Central memory CD8-positive, alpha-beta T cell (primary cell): ENCODE data around the gene SLC1A7.

Experiments used
- ATAC-seq: fragments of 150-1000 bp; cut with Tn5 transposase; replicated peaks from 2 replicates; pipeline ENCODE4 v1.10.0; 2022; ENCODE audit warnings: mild to moderate bottlenecking, moderate FRiP score, moderate number of reproducible peaks; ENCODE audit not compliant: poor library complexity, severe bottlenecking; ENCODE audit errors: extremely low read depth
- DNase-seq, 2 donors: peaks; one replicate each; pipeline ENCODE4 v3.0.0; 2021; ENCODE audit warnings: low spot score in 2 of 2
- H3K27ac Mint-ChIP-seq: one replicate; pipeline ENCODE4 v1.8.0; 2022; ENCODE audit warnings: low read depth, mild to moderate bottlenecking, moderate library complexity, mixed read lengths
- H3K27me3 Mint-ChIP-seq: one replicate; pipeline ENCODE4 v1.8.0; 2022; ENCODE audit warnings: mixed read lengths
- H3K36me3 Mint-ChIP-seq: one replicate; pipeline ENCODE4 v1.8.0; 2022; ENCODE audit warnings: mild to moderate bottlenecking, moderate library complexity, mixed read lengths; ENCODE audit not compliant: insufficient read depth
- H3K4me1 Mint-ChIP-seq: one replicate; pipeline ENCODE4 v1.8.0; 2022; ENCODE audit warnings: mixed read lengths
- H3K4me3 Mint-ChIP-seq: one replicate; pipeline ENCODE4 v1.8.0; 2022; ENCODE audit warnings: mild to moderate bottlenecking, moderate library complexity, mixed read lengths
- H3K9me3 Mint-ChIP-seq: one replicate; pipeline ENCODE4 v1.8.0; 2022; ENCODE audit warnings: mixed read lengths

Gene SLC1A7

DNA sequence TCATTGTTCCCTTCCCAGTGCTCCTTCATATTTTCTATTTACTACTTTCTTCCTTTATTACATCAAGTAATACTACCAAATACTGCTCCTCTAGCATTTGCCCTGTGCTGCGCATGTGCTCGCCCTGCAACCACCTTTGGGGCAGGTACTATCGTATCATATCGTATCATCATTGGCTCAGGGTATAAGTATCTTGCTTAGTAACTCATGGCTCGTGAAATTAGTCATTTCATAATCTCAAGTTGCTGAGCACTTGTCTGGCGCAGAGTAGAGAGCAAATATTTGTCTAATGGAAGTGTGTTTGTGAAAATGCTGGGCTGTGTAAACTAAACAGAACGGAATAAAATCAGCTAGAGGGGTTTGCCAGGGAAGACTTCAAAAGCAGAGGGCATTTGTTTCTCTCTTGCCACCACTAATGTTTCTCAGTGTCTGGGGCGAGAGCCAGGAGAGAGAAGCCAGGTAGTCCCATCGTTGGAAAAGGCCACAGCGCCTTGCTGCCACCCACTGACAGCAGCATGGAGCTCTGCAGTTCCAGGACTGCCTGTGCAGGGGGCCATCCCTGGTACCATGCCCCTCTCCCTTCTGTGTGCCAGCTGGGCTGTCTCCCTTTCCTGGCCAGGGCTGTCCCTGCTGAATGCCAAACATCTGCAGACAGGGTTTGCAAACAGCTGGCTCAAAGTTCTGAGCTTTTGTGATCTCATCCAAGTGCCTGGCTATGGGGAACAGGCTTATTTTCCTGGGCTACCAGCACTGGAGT is 34.2 kb upstream of the SLC1A7 start:
- no peak for DNase-seq
- no peak overlapping the region for H3K4me3 Mint-ChIP-seq
- no peaks in the 10 kb centered on the region for H3K9me3 Mint-ChIP-seq
- H3K36me3 Mint-ChIP-seq, result peaks cover 2% of the 10 kb centered on the region
- H3K27me3 Mint-ChIP-seq, result peaks cover 24% of the 10 kb centered on the region
- no peak overlapping the region for H3K27ac Mint-ChIP-seq
- ATAC-seq, result no peak
- H3K4me1 Mint-ChIP-seq, result peaks cover 7% of the 10 kb centered on the region

GRCh38 chr1:53174971-53175913 is 32.8 kb upstream of the SLC1A7 start:
- H3K9me3 Mint-ChIP-seq, result no peaks in the 10 kb centered on the region
- no peak for ATAC-seq
- peaks cover 24% of the 10 kb centered on the region for H3K27me3 Mint-ChIP-seq

GRCh38 chr1:53172426-53173128 is 30.1 kb upstream of the SLC1A7 start:
- Mint-ChIP-seq H3K27me3 (peaks cover 23% of the 10 kb centered on the region), H3K4me1 (peaks cover 7% of the 10 kb centered on the region), H3K36me3 (peaks cover 2% of the 10 kb centered on the region), H3K9me3 (no peaks in the 10 kb centered on the region), H3K27ac (peak overlapping the region; percentile 68), H3K4me3 (no peak overlapping the region)
- no peak for DNase-seq
- ATAC-seq, result peak; percentile 83

More at GRCh38 chr1:53174971-53175913, 32.8 kb upstream of the SLC1A7 start:
- Mint-ChIP-seq H3K27ac (no peak overlapping the region), H3K36me3 (peaks cover 2% of the 10 kb centered on the region), H3K4me3 (no peak overlapping the region), H3K4me1 (peaks cover 7% of the 10 kb centered on the region)
- DNase-seq, result no peak

DNA sequence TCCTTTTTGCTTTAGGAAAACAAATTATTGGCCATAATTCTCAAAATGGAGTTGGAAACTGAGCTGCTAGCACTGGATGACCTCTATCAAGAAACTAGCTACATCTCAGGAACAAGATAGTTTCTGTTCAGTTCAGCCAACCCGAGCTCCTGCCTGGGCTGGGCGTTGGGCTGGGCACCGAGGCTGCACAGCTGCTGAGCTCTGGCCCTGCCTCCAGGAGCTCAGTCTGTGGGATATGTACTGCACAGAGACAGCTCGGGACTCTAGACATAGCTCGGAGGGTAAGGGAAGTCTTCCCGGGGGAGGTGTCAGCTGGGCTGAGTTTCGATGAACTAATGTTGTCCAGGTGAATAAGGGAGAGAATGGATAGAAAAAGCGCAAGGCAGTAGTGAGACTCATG is 24.5 kb upstream of the SLC1A7 start:
- ATAC-seq (no peak), DNase-seq (no peak)
- no peaks in the 10 kb centered on the region for H3K4me1 Mint-ChIP-seq
- no peak overlapping the region for H3K27ac Mint-ChIP-seq
- H3K4me3 Mint-ChIP-seq, result no peak overlapping the region
- no peaks in the 10 kb centered on the region for H3K36me3 Mint-ChIP-seq
- no peaks in the 10 kb centered on the region for H3K9me3 Mint-ChIP-seq
- H3K27me3 Mint-ChIP-seq, result peaks cover 33% of the 10 kb centered on the region

GRCh38 chr1:53166366-53166765 is 23.9 kb upstream of the SLC1A7 start:
- H3K27ac Mint-ChIP-seq, result peak overlapping the region; percentile 13
- no peaks in the 10 kb centered on the region for H3K4me1 Mint-ChIP-seq
- H3K36me3 Mint-ChIP-seq, result no peaks in the 10 kb centered on the region
- no peaks in the 10 kb centered on the region for H3K9me3 Mint-ChIP-seq
- DNase-seq (no peak), ATAC-seq (no peak)
- no peak overlapping the region for H3K4me3 Mint-ChIP-seq
- peaks cover 33% of the 10 kb centered on the region for H3K27me3 Mint-ChIP-seq

DNA sequence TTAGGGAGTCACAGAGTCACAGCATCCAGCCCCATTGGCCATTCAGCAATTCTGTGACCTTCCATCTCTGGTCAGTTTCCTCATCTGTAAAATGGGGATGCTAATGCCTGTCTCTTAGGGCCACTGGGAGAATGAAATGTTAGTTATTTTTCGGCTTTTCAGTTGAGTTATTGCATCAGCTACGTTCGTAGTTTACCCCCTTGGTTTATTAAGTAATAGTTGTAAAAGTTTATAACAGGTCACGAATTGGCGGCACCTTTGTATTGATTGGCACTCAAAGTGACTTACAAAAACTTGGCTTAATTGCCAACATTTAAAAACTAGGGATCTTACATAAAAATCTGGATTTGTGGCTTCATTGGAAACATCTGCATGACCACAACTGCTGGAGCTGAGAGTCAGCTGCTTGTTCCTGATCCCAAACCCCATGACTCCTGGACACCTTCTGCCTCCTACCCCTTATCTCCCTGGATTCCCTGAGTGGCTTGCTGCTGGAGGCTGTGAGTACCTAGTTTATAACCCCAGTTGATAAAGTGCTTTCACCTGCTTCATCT is 23.0 kb upstream of the SLC1A7 start:
- H3K27me3 Mint-ChIP-seq, result peaks cover 33% of the 10 kb centered on the region
- no peaks in the 10 kb centered on the region for H3K9me3 Mint-ChIP-seq
- H3K36me3 Mint-ChIP-seq, result no peaks in the 10 kb centered on the region
- DNase-seq (no peak), ATAC-seq (no peak)
- no peak overlapping the region for H3K4me3 Mint-ChIP-seq
- H3K27ac Mint-ChIP-seq, result no peak overlapping the region
- no peaks in the 10 kb centered on the region for H3K4me1 Mint-ChIP-seq

- no peaks in the 10 kb centered on the region for H3K9me3 Mint-ChIP-seq
- no peak for DNase-seq
- no peak for ATAC-seq
- no peaks in the 10 kb centered on the region for H3K36me3 Mint-ChIP-seq
- H3K27ac Mint-ChIP-seq, result no peak overlapping the region
- peaks cover 33% of the 10 kb centered on the region for H3K27me3 Mint-ChIP-seq
- H3K4me3 Mint-ChIP-seq, result no peak overlapping the region
- H3K4me1 Mint-ChIP-seq, result no peaks in the 10 kb centered on the region
Observed at GRCh38 chr1:53163291-53163768, 20.9 kb upstream of the SLC1A7 start.

- DNase-seq (no peak), ATAC-seq (no peak)
- no peak overlapping the region for H3K27ac Mint-ChIP-seq
- H3K27me3 Mint-ChIP-seq, result peaks cover 33% of the 10 kb centered on the region
- H3K4me3 Mint-ChIP-seq, result no peak overlapping the region
- H3K9me3 Mint-ChIP-seq, result no peaks in the 10 kb centered on the region
- H3K36me3 Mint-ChIP-seq, result no peaks in the 10 kb centered on the region
- H3K4me1 Mint-ChIP-seq, result no peaks in the 10 kb centered on the region
Observed at GRCh38 chr1:53162621-53163020, 20.2 kb upstream of the SLC1A7 start.

- DNase-seq (no peak), ATAC-seq (no peak)
- Mint-ChIP-seq H3K27me3 (peaks cover 20% of the 10 kb centered on the region), H3K36me3 (no peaks in the 10 kb centered on the region), H3K27ac (no peak overlapping the region), H3K9me3 (no peaks in the 10 kb centered on the region), H3K4me3 (no peak overlapping the region), H3K4me1 (no peaks in the 10 kb centered on the region)
Observed at GRCh38 chr1:53160924-53161378, 18.5 kb upstream of the SLC1A7 start.

DNA sequence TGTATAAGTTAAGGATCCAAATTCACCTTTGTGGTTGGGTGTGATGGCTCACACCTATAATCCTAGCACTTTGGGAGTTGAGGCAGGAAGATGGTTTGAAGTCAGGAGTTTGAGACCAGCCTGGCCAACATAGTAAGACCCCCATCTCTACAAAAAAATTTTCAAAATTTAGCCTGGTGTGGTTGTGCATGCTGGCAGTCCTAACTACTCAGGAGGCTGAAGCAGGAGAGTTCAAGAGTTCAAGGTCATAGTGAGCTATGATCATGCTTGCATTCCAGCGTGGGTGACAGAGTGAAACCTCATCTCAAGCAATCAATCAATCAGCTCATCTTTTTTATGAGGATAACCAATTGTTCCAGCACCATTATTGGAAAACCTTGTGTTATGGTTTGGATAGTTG is 16.5 kb upstream of the SLC1A7 start:
- Mint-ChIP-seq H3K4me3 (no peak overlapping the region), H3K9me3 (no peaks in the 10 kb centered on the region), H3K27me3 (peaks cover 11% of the 10 kb centered on the region), H3K36me3 (no peaks in the 10 kb centered on the region), H3K27ac (no peak overlapping the region), H3K4me1 (no peaks in the 10 kb centered on the region)
- ATAC-seq (no peak), DNase-seq (no peak)

- Mint-ChIP-seq H3K9me3 (no peaks in the 10 kb centered on the region), H3K27me3 (no peaks in the 10 kb centered on the region), H3K27ac (no peak overlapping the region), H3K4me3 (no peak overlapping the region), H3K36me3 (no peaks in the 10 kb centered on the region), H3K4me1 (no peaks in the 10 kb centered on the region)
- DNase-seq (no peak), ATAC-seq (no peak)
Observed at GRCh38 chr1:53156783-53157182, 14.3 kb upstream of the SLC1A7 start.

- Mint-ChIP-seq H3K27ac (no peak overlapping the region), H3K27me3 (no peaks in the 10 kb centered on the region), H3K4me3 (no peak overlapping the region), H3K9me3 (no peaks in the 10 kb centered on the region), H3K4me1 (no peaks in the 10 kb centered on the region), H3K36me3 (no peaks in the 10 kb centered on the region)
- ATAC-seq, result no peak
- no peak for DNase-seq
Observed at GRCh38 chr1:53155945-53156344, 13.5 kb upstream of the SLC1A7 start.
